OCI-M1 (cell line): ENCODE data around the gene ADGRV1.
"Not testable (repeated sequence)": the region's sequence is repeated elsewhere in the genome, so short reads cannot be mapped to it uniquely, and the experiment has no call there.

Experiments used
- DNase-seq: peaks from one replicate; lab custom pipeline; 2025; lab: John Stamatoyannopoulos, UW

The ADGRV1 gene

DNA sequence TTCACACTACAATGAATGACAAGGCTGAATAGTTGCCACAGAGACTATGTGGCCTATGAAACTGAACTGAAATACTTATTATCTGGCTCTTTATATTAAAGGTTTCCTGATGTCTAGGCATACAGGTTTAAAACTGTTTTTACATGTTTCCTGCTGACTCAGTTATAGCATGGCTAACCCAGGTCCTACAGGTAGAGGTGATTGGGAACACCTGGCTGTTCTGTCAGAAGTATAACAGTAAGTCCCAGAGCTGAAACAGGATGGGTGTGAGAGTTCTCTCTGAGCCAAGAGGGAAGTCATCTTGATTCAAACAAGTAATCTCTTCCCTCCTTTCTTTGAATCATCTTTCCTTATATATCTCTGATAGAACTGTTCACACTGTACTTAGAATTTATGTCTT is 4.9 kb upstream of the ADGRV1 start:
- DNase-seq, result no peak

DNA sequence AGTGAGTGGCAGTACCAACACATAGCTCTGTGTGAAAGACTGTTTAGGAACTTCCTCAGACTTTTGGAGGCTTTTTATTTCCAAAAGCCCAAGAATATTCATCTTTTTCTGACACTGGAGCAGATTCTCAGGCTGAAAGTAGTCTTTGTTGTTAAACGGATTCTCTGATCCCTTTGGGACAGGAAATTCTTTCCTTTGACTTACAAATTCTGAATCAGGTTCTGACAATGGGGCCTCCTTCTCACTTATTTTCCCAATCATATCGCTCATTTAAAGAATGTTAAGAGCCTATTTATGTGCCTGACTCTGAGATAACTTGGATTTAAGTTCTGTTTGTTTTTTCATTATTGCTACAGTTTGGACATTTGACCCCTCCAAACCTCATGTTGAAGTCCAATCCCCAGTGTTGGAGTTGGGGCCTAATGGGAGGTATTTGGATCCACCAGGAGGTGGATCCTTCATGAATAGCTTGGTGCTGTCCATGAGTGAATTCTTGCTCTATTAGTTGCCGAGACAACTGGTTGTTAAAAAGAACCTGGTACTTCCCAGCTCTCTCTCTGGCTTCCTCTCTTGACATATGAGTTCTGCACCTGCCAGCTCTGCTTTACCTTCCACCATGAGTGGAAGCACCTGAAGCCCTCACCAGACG is 4.1 kb upstream of the ADGRV1 start:
- DNase-seq, result no peak

DNA sequence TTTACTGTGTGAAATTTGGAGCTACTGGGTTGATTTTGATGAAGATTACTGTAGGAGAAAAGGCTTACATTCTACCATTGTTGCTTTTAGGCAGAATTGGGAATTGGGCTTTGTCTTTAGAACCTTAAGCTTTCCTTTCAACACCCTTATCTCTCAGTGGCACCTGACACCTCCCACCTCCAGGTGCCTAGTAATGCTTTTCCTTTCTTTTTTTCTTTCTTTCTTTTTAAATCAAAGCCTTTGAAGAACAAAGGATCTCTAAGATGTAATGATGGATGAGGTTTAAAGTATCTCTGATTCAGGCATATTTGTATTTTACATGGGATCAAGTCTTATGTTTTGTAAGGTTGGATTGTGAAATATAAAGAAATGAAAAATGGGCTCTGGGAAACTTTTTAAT is 2.9 kb upstream of the ADGRV1 start:
- DNase-seq, result no peak

DNA sequence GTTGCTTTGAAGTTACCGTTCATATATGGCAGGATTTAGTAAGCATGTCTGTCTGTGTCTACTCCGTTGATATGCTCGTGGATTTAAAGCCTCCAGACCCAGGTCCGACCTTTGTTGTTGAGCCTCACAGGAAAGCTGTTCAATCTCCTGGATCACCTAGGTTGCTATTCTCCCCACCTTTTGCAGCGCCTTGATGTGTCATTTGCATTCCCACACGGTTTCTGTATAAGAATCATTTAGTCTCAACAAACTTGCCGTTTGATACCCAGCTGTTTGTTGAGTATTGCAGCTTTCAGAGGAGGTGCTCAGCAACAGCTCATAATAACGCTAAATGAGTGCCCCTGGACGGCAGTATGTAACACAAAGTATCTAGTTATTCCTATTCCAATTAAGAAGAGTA is 1.2 kb upstream of the ADGRV1 start:
- no peak for DNase-seq

DNA sequence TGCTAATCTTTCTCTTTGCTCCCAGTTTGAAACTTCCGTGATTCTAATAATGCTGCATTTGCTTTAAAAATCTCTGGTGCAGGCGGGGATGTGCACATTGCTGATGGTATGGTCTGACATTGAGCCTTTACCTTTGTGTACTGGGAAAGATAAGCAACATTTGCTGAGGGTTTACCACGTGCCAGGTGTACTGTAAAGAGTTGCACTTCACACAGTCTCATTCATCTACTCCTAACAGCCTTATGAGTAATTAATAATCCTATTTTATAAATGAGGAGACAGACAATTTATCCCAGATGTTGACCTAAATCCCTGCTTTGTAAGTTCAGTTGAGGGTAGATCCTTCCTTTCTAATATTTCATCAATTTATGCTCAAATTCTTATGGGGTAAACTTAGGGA is 726 bp upstream of the ADGRV1 start:
- DNase-seq, result no peak

DNA sequence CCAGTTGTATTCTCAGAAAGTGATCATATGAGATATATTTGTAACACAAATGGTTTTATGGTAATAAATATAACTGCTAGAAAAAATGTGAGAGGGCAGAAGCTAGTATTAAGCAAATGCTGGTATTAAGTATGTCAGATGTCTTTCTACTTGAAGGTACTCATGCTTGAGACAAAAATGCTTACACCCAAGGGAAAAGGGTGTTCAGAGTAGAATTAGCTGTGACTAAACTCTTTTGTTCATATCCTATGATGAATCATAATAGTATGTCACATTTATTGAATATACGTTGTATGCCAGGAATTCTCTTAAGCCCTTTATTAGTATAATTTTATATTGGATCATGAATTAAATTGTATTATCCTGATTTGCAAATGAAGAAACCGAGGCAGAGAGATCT is 2.2 kb downstream of the ADGRV1 start:
- DNase-seq, result no peak

DNA sequence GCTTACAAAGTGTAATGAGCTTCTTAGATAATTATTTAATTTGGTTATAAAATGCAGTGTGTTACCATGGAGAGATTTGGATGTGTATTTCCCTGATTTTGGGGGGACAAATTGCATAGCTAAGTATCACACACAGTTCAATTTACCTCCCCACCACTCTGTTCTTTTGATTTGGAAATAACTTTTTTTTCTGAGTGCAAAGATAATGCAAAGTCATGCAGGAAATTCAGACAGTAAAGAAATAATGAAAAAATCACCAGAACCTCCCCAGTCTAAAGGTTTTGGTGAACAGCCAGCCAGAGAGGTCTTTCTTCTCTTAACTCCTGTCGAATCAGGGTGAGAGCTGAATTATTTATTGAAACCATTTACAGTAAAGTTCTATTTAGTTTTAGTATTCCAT is 3.2 kb downstream of the ADGRV1 start:
- no peak for DNase-seq

DNA sequence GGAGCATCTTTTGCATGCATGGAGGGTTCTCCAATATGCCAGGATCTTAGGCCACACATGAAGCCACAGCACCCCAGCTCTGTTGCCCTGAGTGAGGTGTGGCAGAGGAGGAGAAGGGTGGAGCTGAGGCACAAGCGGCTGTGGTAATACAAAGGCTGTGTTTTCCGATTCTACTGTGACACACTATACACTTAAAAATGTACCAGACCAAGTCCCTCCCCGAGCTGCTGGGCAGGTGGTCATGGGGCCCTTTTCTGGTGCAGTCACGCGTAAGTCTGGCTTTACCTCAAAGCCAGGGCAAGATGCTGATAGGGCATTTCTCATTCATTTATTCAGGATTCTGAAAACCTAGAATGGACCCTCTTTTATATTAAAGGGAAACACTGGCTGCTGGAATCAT is 3.7 kb downstream of the ADGRV1 start:
- no peak for DNase-seq

DNA sequence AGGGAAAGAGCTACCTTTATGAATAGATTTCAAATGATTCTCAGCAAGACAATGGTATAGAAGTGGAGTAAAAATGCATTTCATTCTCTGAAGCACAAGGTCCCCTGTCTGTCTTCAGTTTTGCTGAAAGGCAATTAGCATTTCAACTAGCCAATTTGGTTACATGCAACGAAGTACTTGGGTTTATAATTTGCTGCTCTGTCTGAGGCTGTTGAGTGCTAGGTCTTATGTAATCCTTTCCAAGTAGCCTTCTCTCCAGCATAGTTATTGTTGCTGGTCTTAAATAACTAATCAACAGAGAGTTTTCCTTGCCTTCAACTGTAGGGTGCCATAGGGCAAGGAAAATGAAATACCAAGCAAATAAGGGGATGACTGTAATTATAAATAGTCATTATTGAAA is 4.5 kb downstream of the ADGRV1 start:
- no peak for DNase-seq

DNA sequence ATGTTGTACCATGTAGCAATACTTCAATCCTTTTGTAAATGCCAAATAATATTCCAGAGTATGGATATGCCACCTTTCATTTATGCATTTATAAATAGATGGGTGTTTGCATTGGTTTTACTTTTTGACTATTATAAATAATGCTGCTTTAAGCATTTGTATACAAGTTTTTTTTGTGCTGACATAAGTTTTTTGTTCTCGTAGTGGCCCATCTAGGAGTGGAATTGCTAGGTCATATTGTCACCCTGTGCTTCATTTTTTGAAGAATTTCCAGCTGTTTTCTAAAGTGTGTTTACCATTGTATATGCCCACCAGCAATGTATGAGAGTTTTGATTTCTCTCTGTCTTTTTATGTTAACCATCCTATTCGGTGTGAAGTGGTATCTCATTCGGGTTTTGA is 6.9 kb downstream of the ADGRV1 start:
- no peak for DNase-seq

DNA sequence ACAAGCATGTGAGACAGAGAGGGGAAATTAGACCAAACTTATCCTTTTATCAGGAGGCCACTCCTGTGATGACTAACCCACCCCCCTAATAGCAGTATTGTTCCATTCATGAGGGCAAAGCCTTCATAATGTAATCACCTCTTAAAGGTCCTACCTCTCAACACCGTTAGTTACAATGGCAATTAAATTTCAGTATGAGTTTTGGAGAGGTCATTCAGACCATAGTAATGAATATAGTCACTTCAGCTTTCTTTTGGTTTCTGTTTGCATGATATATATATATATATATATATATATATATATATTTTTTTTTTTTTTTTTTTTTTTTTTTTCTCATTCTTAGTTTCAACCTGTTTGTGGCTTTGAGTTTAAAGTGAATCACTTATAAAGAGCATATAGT is 10.5 kb downstream of the ADGRV1 start:
- DNase-seq, result no peak

DNA sequence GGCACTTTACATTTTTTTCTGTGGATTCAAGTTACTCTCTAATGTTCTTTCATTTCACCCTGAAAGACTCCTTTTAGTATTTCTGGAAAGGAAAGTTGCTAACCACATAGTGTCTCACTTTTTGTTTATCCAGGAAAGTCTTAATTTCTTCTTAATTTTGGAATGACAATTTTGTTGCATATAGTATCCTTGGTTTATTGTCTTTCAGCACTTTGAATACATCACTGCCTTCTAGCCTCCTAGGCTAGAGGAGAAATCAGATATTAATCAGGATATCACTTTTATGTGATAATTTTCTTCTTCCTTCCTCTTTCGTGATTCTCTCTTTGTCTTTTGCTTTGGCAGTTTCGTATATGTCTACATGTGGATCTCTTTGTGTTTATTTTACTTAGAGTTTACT is 11.4 kb downstream of the ADGRV1 start:
- no peak for DNase-seq

DNA sequence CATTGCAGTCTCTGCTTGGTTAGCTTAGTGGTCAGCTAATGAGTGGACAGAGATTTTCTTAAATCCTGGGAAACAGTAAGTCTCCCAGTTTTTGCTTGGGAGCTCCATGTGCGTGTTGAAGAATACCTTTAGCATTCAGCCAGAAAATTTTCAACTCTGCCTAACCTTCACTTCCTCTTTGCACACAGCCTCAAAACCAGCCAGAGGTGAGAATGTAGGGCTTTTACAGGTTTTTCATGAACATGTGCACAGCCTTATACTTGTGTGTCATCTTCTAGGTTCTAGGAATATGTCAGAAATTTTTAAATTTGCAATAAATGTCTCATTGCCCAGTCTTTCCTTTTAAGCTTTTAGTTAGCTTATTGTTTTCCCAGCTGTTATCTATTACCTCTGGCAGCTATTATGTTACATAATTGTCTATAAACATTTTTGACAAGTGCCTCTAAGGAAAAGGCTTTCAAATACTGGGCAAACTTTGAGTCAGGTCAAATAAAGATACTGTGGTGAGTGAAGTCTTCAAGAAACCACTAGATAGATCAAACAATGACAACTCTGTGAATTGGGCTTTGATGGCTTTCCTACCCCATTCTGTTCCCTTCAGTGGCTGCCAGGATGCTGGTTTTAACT is 12.7 kb downstream of the ADGRV1 start:
- no peak for DNase-seq

DNA sequence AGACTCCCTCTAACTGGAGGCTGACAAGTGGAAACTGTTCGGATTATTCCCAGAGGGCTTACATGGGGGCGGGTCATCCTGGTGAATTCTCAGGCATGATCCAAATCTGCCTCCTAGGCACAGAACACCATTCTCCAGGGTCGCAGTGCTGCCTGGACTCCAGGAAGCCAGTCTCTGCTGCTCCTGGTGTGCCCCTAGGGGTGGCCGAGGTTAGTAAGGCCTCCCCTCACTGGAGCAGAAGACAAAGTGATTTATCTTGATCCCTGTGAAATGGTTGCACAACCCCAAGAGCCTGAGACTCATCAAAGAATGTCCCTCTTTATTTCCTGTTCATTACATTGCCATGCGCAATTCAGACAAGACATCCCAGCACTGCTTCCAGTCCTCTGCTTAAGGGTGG is 17.1 kb downstream of the ADGRV1 start:
- no peak for DNase-seq

DNA sequence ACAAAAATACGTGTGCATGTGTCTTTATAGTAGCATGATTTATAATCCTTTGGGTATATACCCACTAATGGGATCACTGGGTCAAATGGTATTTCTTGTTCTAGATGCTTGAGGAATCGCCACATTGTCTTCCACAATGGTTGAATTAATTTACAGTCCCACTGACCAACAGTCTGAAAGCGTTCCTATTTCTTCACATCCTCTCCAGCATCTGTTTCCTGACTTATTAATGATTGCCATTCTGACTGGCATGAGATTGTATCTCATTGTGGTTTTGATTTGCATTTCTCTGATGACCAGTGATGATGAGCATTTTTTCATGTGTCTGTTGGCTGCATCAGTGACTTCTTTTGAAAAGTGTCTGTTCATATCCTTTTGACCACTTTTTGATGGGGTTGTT is 18.0 kb downstream of the ADGRV1 start:
- DNase-seq, result not testable (repeated sequence)

DNA sequence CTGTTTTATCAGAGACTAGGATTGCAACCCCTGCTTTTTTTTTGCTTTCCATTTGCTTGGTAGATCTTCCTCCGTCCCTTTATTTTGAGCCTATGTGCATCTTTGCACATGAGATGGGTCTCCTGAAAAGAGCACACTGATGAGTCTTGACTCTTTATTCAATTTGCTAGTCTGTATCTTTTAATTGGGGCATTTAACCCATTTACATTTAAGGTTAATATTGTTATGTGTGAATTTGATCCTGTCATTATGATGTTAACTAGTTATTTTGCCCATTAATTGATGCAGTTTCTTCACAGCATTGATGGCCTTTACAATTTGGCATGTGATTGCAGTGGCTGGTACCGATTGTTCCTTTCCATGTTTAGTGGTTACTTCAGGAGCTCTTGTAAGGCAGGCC is 21.3 kb downstream of the ADGRV1 start:
- DNase-seq, result not testable (repeated sequence)

DNA sequence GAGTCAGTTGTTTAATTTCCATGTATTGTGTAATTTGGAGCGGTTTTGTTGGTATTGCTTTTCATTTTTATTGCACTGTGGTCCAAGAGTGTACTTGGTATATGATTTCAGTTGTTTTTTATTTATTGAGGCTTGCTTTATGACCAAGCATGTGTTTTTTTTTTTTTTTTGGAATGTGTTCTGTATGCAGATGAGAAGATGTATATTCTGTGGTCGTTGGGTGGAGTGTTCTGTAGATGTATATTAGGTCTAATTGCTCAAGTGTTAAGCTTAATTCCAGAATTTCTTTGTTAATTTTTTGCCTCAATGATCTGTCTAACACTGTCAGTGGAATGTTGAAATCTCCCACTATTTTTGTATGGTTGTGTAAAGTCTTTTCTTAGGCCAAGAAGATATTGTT is 23.4 kb downstream of the ADGRV1 start:
- DNase-seq, result no peak

DNA sequence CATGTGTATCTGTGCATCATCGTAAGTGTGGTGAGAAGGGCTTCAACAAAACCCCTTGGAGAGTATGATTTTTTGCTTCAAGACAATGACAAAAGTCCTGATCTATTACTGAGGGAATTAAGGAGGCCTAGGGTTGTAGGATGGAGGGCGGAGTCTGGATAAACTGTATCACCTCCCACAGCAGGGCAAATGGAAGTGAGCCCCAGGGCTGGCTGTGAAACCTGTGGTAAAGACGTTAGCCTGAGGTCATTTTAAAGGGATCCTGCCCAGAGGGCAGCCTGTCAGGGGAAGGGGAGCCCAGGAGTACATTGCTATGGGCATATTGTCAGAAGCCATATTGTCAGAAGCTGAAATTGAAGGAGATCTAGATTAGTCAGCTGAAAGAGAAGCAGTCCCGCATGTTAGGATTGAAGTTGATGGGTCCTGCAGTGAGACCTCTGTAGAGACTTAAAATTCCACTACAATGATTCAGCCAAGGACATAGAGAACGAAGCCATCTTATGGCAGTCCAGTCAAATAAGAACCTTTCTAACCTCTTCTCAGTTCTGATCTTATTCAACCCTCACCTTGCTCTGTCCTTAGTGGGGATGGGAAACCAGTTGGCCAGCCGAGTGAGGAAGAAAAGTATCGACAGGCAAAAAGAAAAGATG is 26.9 kb downstream of the ADGRV1 start:
- no peak for DNase-seq

DNA sequence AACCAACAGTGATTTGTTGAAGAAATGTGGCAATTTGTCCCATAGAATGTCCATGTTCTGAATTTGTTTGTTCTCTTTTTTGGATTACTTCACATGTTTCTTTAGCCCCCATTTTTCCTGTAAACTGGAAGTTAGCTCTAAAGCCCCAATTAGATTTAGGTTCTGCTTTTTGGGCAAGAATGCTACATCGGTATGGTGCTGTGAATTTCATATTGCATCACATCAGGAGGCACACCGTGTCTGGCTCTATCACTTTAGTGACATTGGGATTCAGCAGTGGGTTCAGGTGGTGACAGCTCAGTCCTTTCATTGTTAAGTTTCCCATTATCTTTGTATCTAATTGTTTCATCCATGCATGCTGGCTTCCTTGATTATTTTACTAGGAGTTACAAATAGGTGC is 27.9 kb downstream of the ADGRV1 start:
- no peak for DNase-seq

DNA sequence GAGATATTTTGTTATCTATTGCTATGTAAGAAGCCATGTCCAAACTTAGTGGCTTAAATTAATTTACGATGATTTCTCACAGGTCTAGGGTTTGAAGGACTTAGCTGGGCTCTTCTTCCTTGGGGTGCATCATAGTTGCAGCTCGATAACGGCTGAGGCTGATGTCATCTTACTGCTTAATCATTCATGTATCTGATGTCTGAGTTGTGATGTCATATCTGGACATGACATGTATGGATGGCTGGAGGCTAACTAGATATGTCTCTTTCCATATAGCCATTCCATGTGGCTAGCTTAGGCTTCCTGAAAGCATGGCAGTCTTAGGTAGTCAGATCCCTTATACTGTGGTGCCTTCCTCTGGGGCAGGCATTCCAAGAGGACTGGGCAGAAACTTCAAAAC is 31.6 kb downstream of the ADGRV1 start:
- DNase-seq, result no peak

DNA sequence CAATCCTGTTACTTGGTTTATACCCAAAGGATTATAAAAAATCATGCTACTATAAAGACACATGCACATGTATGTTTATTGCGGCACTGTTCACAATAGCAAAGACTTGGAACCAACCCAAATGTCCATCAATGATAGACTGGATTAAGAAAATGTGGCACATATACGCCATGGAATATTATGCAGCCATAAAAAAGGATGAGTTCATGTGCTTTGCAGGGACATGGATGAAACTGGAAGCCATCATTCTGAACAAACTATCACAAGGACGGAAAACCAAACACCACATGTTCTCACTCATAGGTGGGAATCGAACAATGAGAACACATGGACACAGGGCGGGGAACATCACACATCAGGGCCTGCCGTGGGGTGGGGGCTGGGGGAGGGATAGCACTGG is 34.5 kb downstream of the ADGRV1 start:
- DNase-seq, result not testable (repeated sequence)

DNA sequence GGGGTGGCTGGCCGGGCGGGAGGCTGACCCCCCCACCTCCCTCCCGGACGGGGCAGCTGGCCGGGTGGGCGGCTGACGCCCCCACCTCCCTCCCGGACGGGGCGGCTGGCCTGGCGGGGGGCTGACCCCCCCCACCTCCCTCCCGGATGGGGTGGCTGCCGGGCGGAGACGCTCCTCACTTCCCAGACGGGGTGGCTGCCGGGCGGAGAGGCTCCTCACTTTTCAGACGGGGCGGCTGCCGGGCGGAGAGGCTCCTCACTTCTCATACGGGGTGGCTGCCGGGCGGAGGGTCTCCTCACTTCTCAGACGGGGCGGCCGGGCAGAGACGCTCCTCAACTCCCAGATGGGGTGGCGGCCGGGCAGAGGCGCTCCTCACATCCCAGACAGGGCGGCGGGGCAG is 37.2 kb downstream of the ADGRV1 start:
- DNase-seq, result not testable (repeated sequence)

DNA sequence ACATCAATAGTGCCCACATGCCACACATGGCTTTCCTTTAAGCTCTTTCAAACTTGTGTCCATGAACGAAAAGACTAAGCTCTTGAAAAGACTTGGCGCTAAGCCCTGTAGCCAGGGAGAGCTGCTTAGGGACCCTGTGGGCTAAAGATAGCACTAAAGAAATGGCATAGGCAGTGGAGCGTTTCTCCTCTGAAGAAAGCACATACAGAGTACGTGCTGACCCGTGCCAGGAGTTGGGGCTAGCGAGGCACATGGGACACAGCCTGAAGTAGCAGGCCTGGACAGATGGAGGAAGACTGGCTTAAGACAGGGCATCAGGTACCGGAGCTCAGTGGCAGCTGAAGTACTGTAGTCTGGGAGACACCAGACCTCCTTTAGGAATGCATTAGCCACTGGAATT is 39.7 kb downstream of the ADGRV1 start:
- DNase-seq, result no peak

DNA sequence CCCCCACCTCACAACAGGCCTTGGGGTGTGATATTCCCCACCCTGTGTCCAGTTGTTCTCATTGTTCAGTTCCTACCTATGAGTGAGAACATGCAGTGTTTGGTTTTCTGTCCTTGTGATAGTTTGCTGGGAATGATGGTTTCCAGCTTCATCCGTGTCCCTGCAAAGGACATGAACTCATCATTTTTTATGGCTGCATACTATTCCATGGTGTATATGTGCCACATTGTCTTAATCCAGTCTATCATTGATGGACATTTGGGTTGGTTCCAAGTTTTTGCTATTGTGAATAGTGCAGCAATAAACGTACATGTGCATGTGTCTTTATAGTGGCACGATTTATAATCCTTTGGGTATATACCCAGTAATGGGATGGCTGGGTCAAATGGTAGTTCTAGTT is 41.7 kb downstream of the ADGRV1 start:
- DNase-seq, result not testable (repeated sequence)
